Esophagus squamous epithelium (tissue), 4 donors: Measurements from ENCODE around the gene TNFSF11.

ENCODE experiments used
- POLR2A ChIP-seq, 4 donors: fragments of 450-650 bp; IDR thresholded peaks; one replicate each; pipeline ENCODE4 v1.6.1; 2017; ENCODE audit warnings: antibody characterized with exemption in 4 of 4, mild to moderate bottlenecking in 4 of 4, moderate library complexity in 3 of 4
- TF ChIP-seq, protein P1 (sequence below), 6 experiments: fragments of 450-650 bp in 4 of 6; fragments of 200-600 bp in 2 of 6; sonication (generic) in 2 of 6; IDR thresholded peaks; one replicate each; pipeline ENCODE4 v1.5.1; 2016 to 2019; ENCODE audit warnings: antibody characterized with exemption in 6 of 6, mild to moderate bottlenecking in 4 of 6, moderate library complexity in 4 of 6

GRCh38 chr13:42649141-42649540 is 75.2 kb downstream of the TNFSF11 start:
- TF ChIP-seq, protein P1, sequence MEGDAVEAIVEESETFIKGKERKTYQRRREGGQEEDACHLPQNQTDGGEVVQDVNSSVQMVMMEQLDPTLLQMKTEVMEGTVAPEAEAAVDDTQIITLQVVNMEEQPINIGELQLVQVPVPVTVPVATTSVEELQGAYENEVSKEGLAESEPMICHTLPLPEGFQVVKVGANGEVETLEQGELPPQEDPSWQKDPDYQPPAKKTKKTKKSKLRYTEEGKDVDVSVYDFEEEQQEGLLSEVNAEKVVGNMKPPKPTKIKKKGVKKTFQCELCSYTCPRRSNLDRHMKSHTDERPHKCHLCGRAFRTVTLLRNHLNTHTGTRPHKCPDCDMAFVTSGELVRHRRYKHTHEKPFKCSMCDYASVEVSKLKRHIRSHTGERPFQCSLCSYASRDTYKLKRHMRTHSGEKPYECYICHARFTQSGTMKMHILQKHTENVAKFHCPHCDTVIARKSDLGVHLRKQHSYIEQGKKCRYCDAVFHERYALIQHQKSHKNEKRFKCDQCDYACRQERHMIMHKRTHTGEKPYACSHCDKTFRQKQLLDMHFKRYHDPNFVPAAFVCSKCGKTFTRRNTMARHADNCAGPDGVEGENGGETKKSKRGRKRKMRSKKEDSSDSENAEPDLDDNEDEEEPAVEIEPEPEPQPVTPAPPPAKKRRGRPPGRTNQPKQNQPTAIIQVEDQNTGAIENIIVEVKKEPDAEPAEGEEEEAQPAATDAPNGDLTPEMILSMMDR (IDR thresholded peaks at IDR 0.05): no peak
- TF ChIP-seq POLR2A (IDR thresholded peaks at IDR 0.05): no peak
